Renal cortex interstitium (tissue), 11 donors: ENCODE results near the gene IKZF2. TPM values are rescaled to one million over a fixed set of nuclear protein-coding genes. Genes with fewer than 3 reads are reported as not detected.

Experiments
- DNase-seq, 11 donors: peaks; one replicate each; pipeline ENCODE4 v3.0.0-alpha.2; 2013; ENCODE audit warnings: low read depth in 9 of 11, low spot score in 4 of 11; ENCODE audit errors: extremely low read depth in 1 of 11
- polyA plus RNA-seq, 3 donors: library from polyadenylated mRNA; unstranded; fragments of 120-200 nt; gene quantifications; one replicate each; pipeline ENCODE4 v1.2.1, GENCODE V29; 2013; ENCODE audit not compliant: insufficient read length in 3 of 3

IKZF2 gene
- polyA plus RNA-seq, 3 donors: 6.5 to 9.6 (median 7.9) TPM

DNA sequence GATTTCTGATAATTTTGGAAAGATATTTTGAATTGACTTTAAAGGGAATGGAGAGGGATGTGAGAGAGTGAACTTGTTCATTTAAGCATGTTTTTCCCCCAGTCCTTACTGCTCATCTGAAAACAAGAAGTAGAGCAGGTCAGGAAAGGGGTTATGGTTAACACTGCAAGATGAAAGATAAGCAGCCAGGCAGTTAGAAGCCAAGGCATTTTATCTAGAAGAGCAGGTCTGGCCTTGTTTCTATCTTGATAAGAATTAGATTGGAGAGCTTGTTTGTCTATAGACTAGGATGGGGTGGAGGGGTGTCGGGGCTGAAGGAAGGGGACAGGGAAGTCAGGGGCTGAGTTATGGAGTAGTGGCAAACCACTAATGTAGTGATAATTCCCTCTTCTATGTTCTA is 171.6 kb downstream of the IKZF2 start:
- DNase-seq: no peak

DNA sequence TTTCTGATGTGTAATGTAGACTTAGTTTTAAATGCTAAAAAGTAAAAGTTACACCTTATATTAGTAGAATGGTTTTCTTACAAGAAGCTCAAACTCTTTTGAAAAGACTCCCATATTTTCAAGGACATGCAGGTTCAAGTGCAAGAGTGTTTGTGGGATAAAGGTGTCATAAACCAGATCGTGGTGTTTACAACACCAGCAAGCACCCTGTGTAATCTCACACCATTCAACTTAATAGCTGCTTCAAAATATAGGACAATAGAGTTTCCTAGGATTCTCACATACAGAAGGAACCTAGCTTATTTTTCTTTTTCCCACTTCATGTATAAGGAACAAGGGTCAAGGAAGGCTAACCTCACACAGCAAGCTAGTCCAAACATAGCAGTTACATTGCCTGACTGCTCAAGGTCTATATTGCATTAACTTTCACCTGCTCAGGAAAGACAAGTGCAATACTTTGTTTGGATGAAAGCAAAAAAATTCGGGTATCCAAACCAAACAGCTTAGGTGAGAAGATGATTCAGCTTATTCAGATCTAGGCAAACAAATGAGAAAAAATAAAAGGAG is 172.3 kb downstream of the IKZF2 start:
- DNase-seq: no peak

DNA sequence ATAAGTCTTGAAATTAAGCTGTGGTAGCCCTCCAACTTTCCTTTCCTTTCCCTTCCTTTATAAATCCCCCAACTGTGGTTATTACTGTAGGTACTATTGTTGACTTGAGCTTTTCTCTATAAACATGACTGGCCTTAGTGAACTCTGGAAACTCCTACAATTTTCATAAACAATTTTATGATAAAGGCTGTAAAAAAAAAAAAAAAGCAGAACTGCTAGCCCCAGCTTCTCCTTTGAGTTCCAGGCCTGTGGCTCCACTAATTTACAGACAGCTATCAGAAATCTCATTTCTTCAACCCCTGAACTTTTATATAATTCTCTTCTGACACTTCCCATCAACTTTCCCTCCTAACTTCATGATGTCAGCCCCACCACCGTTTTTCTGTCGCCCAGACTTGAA is 174.3 kb downstream of the IKZF2 start:
- no peak for DNase-seq

GRCh38 chr2:212975333-212975732 is 176.1 kb downstream of the IKZF2 start:
- DNase-seq: no peak

- DNase-seq: no peak
These were observed 176.7 kb downstream of the IKZF2 start for GRCh38 chr2:212974692-212975091.

GRCh38 chr2:212973347-212973746 is 178.1 kb downstream of the IKZF2 start:
- DNase-seq: no peak

GRCh38 chr2:212970132-212970531 is 181.3 kb downstream of the IKZF2 start:
- DNase-seq: no peak

- no peak for DNase-seq
These were observed 182.9 kb downstream of the IKZF2 start for GRCh38 chr2:212968284-212969081.

- DNase-seq: no peak
These were observed 184.5 kb downstream of the IKZF2 start for GRCh38 chr2:212966884-212967283.

DNA sequence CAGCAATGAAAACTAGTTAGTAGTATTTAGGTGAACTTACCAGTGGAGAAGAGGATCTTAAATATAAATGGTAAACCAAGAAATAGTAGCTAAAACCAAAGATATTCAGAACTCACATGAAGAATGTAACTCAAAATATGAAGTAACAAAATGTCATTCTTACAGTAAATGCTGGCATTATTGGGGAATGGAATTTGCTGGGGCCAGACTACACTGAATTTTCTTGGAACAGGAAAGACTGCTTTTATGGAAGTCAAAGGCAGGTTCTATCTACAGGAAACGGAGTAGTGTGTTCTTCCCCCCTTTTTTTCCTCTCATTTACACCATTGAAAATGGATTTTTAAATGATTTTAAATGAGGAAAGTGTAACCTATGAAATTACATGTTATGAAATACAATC is 188.7 kb downstream of the IKZF2 start:
- DNase-seq: no peak

GRCh38 chr2:212961255-212961654 is 190.2 kb downstream of the IKZF2 start:
- no peak for DNase-seq

DNA sequence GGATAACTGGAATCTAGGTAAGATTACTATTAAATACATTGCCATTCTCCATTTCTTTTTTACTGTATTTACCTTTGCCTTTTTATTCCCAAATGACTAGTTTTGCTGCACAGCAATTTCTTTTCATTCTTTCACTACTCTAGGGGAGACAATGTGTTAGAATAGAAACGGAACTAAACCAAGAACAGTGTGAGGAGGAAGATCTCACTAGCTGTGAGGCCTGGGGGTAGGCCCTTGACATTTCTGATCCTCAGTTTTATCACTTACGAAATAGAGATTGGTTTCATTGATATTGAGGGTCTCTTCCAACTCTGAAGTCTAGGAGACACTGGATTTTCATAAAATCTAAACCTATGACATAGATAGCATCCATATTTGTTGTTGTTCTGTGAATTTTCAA is 191.1 kb downstream of the IKZF2 start:
- DNase-seq: no peak

DNA sequence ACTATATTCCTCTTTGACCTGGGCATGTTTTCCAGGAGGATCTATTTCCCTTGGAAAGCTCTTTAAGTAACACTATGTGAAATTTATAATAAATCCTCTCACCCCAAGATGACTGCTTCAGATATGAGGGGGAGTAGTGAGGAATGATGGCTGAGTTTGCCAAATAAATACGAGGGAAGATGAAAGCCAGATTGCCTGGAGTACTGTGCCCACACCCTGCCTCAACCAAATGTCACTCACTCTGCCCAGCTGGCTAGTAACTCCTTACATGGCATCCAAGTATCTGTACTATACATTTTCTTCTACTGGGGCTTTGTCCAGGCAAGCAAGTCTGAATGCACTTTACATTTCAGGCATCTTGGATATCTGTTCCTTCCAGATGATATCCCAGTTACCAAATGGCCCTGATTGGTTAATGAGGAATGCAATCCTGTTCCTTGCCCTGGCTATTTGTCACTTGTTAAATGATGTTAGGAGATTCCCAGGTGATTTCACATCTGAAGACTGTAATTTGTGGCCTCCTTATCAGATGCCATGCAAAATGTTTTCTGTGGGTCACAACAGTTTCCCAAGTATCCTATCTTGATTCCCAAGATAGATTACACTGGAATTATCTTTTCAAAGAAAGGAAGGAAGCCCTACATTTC is 191.8 kb downstream of the IKZF2 start:
- no peak for DNase-seq

DNA sequence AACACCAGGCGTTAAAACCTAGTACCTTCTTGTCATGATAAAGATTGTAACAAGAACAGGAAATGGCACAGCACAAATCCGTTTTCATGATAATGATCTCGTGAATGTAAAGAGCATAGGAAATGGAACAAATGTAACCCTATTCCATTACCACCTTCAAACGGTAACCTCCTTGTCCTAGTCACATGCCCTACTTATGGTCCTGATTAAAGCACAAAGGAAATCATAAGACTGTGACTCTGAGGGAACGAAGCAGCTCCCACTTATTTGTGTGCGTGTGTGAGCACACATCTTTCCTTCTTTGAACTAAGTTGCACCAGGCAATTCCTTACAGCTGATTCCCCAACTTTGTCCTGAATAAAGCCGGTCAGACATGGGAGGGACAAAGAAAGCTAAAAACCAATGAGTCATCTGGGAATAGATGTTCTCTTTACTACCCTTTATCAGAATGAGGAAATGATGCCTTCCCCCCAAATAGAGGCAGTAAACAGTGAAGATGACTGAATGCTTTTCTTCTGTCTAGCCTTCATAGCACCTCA is 192.6 kb downstream of the IKZF2 start:
- DNase-seq: no peak

DNA sequence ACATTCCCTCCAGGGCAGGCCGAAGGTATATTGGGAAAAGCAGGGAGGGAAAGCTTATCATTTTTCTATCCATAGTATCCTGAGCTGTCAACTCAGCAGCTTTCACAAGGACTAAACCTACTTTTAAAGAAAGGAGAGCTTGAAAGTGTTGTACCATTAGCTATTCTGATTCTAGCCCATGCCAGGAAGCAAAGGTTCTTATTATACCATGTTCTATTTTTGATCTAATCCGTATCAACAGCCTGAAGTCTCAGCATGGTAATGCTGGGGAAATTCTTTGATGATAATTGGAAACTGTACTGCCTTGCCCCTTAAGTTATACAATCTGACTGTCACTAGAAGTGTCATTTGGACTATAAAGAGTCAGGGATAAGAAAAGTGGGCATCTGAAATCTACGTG is 193.3 kb downstream of the IKZF2 start:
- DNase-seq: no peak

DNA sequence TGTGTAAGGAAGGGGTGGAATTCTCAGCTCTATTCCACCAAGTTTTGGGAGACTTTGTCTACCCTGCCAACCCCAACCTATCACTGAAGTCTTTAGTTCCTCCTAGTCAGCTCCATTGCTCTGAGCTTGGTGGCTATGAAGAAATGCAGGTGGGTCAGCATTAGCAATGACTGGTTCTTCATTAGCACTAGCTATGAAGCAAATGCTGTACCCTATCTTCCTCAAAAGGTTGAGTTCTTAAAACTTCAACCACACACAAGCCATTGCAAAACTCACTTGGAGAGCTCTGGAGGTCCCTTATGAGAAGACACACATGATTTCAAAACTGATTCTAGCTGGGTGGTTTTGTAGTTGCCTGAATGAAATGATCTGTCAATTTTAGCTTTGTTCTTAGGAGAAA is 193.8 kb downstream of the IKZF2 start:
- DNase-seq: no peak

GRCh38 chr2:212956665-212957607 is 194.5 kb downstream of the IKZF2 start:
- DNase-seq: no peak

- no peak for DNase-seq
These were observed 198.1 kb downstream of the IKZF2 start for GRCh38 chr2:212953170-212953920.
